ENCODE data around the gene MACROD2. TPM values are rescaled to one million over a fixed set of nuclear protein-coding genes. Genes with fewer than 3 reads are reported as not detected.

The MACROD2 gene
- total RNA-seq, 1 experiment from 2014 or later = 1.6 TPM

DNA sequence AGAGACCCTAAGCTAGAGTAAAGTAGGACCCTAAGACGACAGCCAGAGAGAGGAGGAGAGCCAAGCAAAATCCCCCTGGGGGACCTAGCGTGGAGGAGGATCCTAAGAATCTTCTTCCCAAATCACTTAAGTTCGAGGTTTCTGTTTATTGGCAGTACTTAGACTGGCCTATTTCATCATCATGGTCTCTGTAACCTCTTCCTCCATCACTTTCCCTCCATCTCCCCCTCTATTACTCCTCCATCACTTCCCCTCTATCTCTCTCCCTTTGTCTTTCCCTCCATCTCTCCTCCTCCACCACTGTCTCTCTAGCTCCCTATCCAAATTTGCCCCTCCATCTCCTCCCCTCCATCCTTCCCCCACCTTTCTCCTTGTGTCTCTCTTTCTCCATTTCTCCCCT is 1175.7 kb downstream of the MACROD2 start:
- H2BK20ac ChIP-seq (ENCODE audit: low read depth, low read length, poor library complexity, severe bottlenecking) = no peak overlapping the region
- no peaks in the 10 kb centered on the region for H3K23me2 ChIP-seq (ENCODE audit: insufficient read length, low read depth, low read length, poor library complexity, severe bottlenecking)
- no peak overlapping the region for H3K23ac ChIP-seq (ENCODE audit: insufficient read length, low read depth, low read length)
- no peak overlapping the region for H2AK5ac ChIP-seq (ENCODE audit: insufficient read length, low read length)
- H3K27ac Mint-ChIP-seq = no peak overlapping the region
- no peak overlapping the region for H4K91ac ChIP-seq (ENCODE audit: insufficient read length, low read depth, low read length)
- H3K79me2 ChIP-seq (ENCODE audit: insufficient read depth, low read length) = no peaks in the 10 kb centered on the region
- H3K9me3 ChIP-seq (ENCODE audit: control insufficient read depth, low read depth, low read length) = no peaks in the 10 kb centered on the region
- H3K4me2 ChIP-seq (ENCODE audit: insufficient read depth, insufficient read length, low read length) = no peak overlapping the region
- H3K9me3 Mint-ChIP-seq = 0 out of 5 replicates have a peak, but pooled peaks cover 0 to under 1% of the 10 kb centered on the region in 2 experiments
- no peak overlapping the region for H3K14ac ChIP-seq (ENCODE audit: insufficient read depth, low read length)
- no peak overlapping the region for H4K5ac ChIP-seq (ENCODE audit: insufficient read length, low read depth, low read length)
- H2BK15ac ChIP-seq (ENCODE audit: low read depth, low read length) = no peak overlapping the region
- no peak overlapping the region for H3K4me3 Mint-ChIP-seq
- H3K36me3 Mint-ChIP-seq (ENCODE audit: insufficient read depth in 1 of 3, low read depth in 3 of 3) = no peaks in the 10 kb centered on the region; a peak in 1 of 7 replicates
- DNase-seq = no peak
- no peak overlapping the region for H3K56ac ChIP-seq (ENCODE audit: insufficient read length, low read depth, low read length)
- no peak overlapping the region for H4K8ac ChIP-seq (replicated peaks; ENCODE audit: insufficient read length, low read depth, low read length)
- no peak overlapping the region for H3K4ac ChIP-seq (ENCODE audit: low read depth, low read length)
- no peak overlapping the region for H2BK5ac ChIP-seq (ENCODE audit: insufficient read length, low read length)
- TF ChIP-seq, protein P1, sequence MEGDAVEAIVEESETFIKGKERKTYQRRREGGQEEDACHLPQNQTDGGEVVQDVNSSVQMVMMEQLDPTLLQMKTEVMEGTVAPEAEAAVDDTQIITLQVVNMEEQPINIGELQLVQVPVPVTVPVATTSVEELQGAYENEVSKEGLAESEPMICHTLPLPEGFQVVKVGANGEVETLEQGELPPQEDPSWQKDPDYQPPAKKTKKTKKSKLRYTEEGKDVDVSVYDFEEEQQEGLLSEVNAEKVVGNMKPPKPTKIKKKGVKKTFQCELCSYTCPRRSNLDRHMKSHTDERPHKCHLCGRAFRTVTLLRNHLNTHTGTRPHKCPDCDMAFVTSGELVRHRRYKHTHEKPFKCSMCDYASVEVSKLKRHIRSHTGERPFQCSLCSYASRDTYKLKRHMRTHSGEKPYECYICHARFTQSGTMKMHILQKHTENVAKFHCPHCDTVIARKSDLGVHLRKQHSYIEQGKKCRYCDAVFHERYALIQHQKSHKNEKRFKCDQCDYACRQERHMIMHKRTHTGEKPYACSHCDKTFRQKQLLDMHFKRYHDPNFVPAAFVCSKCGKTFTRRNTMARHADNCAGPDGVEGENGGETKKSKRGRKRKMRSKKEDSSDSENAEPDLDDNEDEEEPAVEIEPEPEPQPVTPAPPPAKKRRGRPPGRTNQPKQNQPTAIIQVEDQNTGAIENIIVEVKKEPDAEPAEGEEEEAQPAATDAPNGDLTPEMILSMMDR (conservative IDR thresholded peaks at IDR 0.05) = no peak
- H3K27ac ChIP-seq (ENCODE audit: insufficient read length, low read depth, low read length) = no peak overlapping the region
- no peak overlapping the region for H2BK120ac ChIP-seq (ENCODE audit: low read depth, low read length, poor library complexity, severe bottlenecking)
- no CpG with 5 or more reads among the region's 3 CpGs for WGBS (ENCODE audit: extremely low coverage, insufficient read length, low lambda C conversion rate)
- H3K9ac ChIP-seq (ENCODE audit: extremely low read depth, insufficient read length, low read length) = no peak overlapping the region
- H3K4me1 ChIP-seq (ENCODE audit: insufficient read depth, low read length) = no peaks in the 10 kb centered on the region
- H3K79me1 ChIP-seq (ENCODE audit: insufficient read depth, low read depth, low read length, poor library complexity, severe bottlenecking) = no peaks in the 10 kb centered on the region
- H2AFZ ChIP-seq (ENCODE audit: low read length) = no peak overlapping the region
- H2BK12ac ChIP-seq (ENCODE audit: insufficient read length, low read depth, low read length) = no peak overlapping the region
- H3K27me3 ChIP-seq (ENCODE audit: insufficient read depth, low read length) = no peaks in the 10 kb centered on the region
- H4K20me1 ChIP-seq (ENCODE audit: control insufficient read depth, insufficient read depth, insufficient read length) = no peaks in the 10 kb centered on the region
- no peaks in the 10 kb centered on the region for H3K4me1 Mint-ChIP-seq
- no peak overlapping the region for H3K18ac ChIP-seq (ENCODE audit: insufficient read length, low read depth, low read length)
- no peaks in the 10 kb centered on the region for H3K27me3 Mint-ChIP-seq (ENCODE audit: low read depth)
- H3T11ph ChIP-seq (ENCODE audit: low read length) = no peak overlapping the region

Measured in H9 (cell line).